HG02571 (cell line): ENCODE data around the gene BAIAP2L1.

ENCODE experiments used
- ATAC-seq: cut with Tn5 transposase; IDR thresholded peaks from one replicate; pipeline ENCODE4 v1.9.1; 2021; ENCODE audit warnings: mild to moderate bottlenecking, moderate library complexity; ENCODE audit not compliant: unreplicated experiment

Gene BAIAP2L1

GRCh38 chr7:98281757-98282606 lies 118.9 kb downstream of the BAIAP2L1 start:
- ATAC-seq = peak; percentile 18

GRCh38 chr7:98280791-98281756 lies 119.8 kb downstream of the BAIAP2L1 start, which contains the start of gene BRI3:
Gene BRI3, plus strand, starts transcription at chr7:98281686. Its CDS starts 110 bp downstream, at chr7:98281796.
- peak; percentile 82 for ATAC-seq

GRCh38 chr7:98280296-98280695 lies 120.6 kb downstream of the BAIAP2L1 start:
- no peak for ATAC-seq

- ATAC-seq = no peak
Observed at GRCh38 chr7:98278936-98279335, 122.0 kb downstream of the BAIAP2L1 start.

- no peak for ATAC-seq
Observed at GRCh38 chr7:98278408-98278807, 122.5 kb downstream of the BAIAP2L1 start.

GRCh38 chr7:98276241-98276761 lies 124.6 kb downstream of the BAIAP2L1 start:
- ATAC-seq = no peak

GRCh38 chr7:98267303-98267702 lies 133.6 kb downstream of the BAIAP2L1 start:
- no peak for ATAC-seq

GRCh38 chr7:98266840-98267239 lies 134.1 kb downstream of the BAIAP2L1 start:
- no peak for ATAC-seq

- no peak for ATAC-seq
Observed at GRCh38 chr7:98265841-98266271, 135.0 kb downstream of the BAIAP2L1 start.

- ATAC-seq = no peak
Observed at GRCh38 chr7:98257701-98258100, 143.2 kb downstream of the BAIAP2L1 start.

GRCh38 chr7:98256431-98256830 lies 144.5 kb downstream of the BAIAP2L1 start:
- ATAC-seq = no peak

GRCh38 chr7:98254951-98255610 lies 145.8 kb downstream of the BAIAP2L1 start:
- no peak for ATAC-seq

GRCh38 chr7:98254516-98254915 lies 146.4 kb downstream of the BAIAP2L1 start:
- ATAC-seq = no peak

- peak; percentile 18 for ATAC-seq
Observed at GRCh38 chr7:98252425-98253054, 148.3 kb downstream of the BAIAP2L1 start.

- ATAC-seq = peak; percentile 97
Observed at GRCh38 chr7:98251601-98252424, 149.1 kb downstream of the BAIAP2L1 start, which contains the start of gene TECPR1. Gene TECPR1, minus strand, starts transcription at chr7:98252232. Its CDS starts 6,086 bp downstream, at chr7:98246146.

GRCh38 chr7:98251231-98251600 lies 149.7 kb downstream of the BAIAP2L1 start:
- ATAC-seq = peak; percentile 22

- ATAC-seq = no peak
Observed at GRCh38 chr7:98250789-98251188, 150.1 kb downstream of the BAIAP2L1 start.

GRCh38 chr7:98249106-98249505 lies 151.8 kb downstream of the BAIAP2L1 start:
- no peak for ATAC-seq

- no peak for ATAC-seq
Observed at GRCh38 chr7:98248156-98248555, 152.7 kb downstream of the BAIAP2L1 start.
